HepG2 (cell line): ENCODE data around the gene PIK3R1. TPM values are rescaled to one million over a fixed set of nuclear protein-coding genes. Genes with fewer than 3 reads are reported as not detected.

Source experiments
- ATAC-seq: fragments of 200-7000 bp; cut with Tn5 transposase; 3 replicates; pipeline ENCODE4 v1.9.1; 2020; ENCODE audit warnings: mild to moderate bottlenecking, moderate library complexity
- BruUV-seq: library from RNA; stranded (reverse); fragments of 400-500 nt; replicated peaks from 2 replicates; lab custom pipeline; 2021; lab: Mats Ljungman, UMichigan
- CTCF ChIA-PET: fragments of 300-600 bp; formaldehyde crosslinking; extraction: SDS; loops from one replicate; lab custom pipeline; 2021; ENCODE audit warnings: low total read pairs, inconsistent platforms, low intra/inter-chr PET ratio; lab: Yijun Ruan, JAX
- POLR2A ChIA-PET: fragments of 350-600 bp; sonication (Branson Sonifier 250); formaldehyde crosslinking; loops from one replicate; lab custom pipeline; 2020; ENCODE audit warnings: antibody characterized with exemption, inconsistent platforms; lab: Yijun Ruan, JAX
- DNase-seq: peaks from one replicate; pipeline ENCODE4 v3.0.0-alpha.2; 2015; ENCODE audit warnings: low spot score
- FAIRE-seq: peaks from 3 replicates; lab custom pipeline; 2011; peaks lifted over from hg19 to GRCh38; lab: Jason Lieb, UNC
- H2AFZ ChIP-seq: one replicate; pipeline ENCODE4 v1.6.1; 2011; ENCODE audit warnings: low read length, inconsistent platforms
- H3K27ac ChIP-seq: fragments of 300-600 bp; 3 replicates; pipeline ENCODE4 v1.8.0; 2011; ENCODE audit warnings: mixed run types, mild to moderate bottlenecking, mixed read lengths, low read length, inconsistent platforms; ENCODE audit not compliant: insufficient read depth; ENCODE audit errors: extremely low read length
- H3K27me3 ChIP-seq, 2 experiments: fragments of 200-600 bp in 1 of 2; 2 replicates in 1 of 2; 3 replicates in 1 of 2; pipeline versions ENCODE4 v1.6.0 to v1.8.0; 2011; ENCODE audit warnings: low read length in 2 of 2, mild to moderate bottlenecking in 2 of 2, moderate library complexity in 2 of 2, inconsistent platforms in 1 of 2; ENCODE audit not compliant: insufficient read depth in 2 of 2, control insufficient read depth in 1 of 2
- H3K36me3 ChIP-seq, 2 experiments: fragments of 200-600 bp in 1 of 2; replicated peaks in 1 of 2; 2 replicates in 1 of 2; 3 replicates in 1 of 2; pipeline versions ENCODE4 v1.5.1 to v1.8.0; 2011; ENCODE audit warnings: low read length in 2 of 2, inconsistent platforms in 1 of 2; ENCODE audit not compliant: insufficient read depth in 2 of 2, control insufficient read depth in 1 of 2
- H3K4me1 ChIP-seq: 2 replicates; pipeline ENCODE4 v1.5.1; 2012; ENCODE audit warnings: low read length, inconsistent platforms; ENCODE audit not compliant: insufficient read depth
- H3K4me2 ChIP-seq: 2 replicates; pipeline ENCODE4 v1.6.0; 2011; ENCODE audit warnings: low read depth, low read length, inconsistent platforms
- H3K4me3 ChIP-seq, 3 experiments: fragments of 200-600 bp in 1 of 3; sonication (generic), shearing (Covaris generic) in 1 of 3; replicated peaks in 1 of 3; 2 replicates each; pipeline ENCODE4 v1.5.1; 2011 to 2016; ENCODE audit warnings: low read length in 3 of 3, inconsistent platforms in 2 of 3, low read depth in 2 of 3, mild to moderate bottlenecking in 2 of 3, control low read depth in 1 of 3, mixed read lengths in 1 of 3; ENCODE audit not compliant: insufficient read depth in 1 of 3
- H3K79me2 ChIP-seq: one replicate; pipeline ENCODE4 v1.6.1; 2011; ENCODE audit warnings: low read length, inconsistent platforms; ENCODE audit not compliant: insufficient read depth
- H3K9ac ChIP-seq: 2 replicates; pipeline ENCODE4 v1.6.0; 2011; ENCODE audit warnings: mild to moderate bottlenecking, low read depth, low read length, inconsistent platforms; ENCODE audit not compliant: insufficient read depth
- H3K9me3 ChIP-seq: 2 replicates; pipeline ENCODE4 v1.5.1; 2012; ENCODE audit warnings: mild to moderate bottlenecking, low read length
- H4K20me1 ChIP-seq: 2 replicates; pipeline ENCODE4 v1.6.0; 2011; ENCODE audit warnings: inconsistent platforms, mild to moderate bottlenecking, low read length, moderate library complexity; ENCODE audit not compliant: insufficient read depth
- AHR ChIP-seq: IDR thresholded peaks from 2 replicates; pipeline ENCODE4 v1.6.1; 2018; ENCODE audit warnings: missing genetic modification reagents, missing compliant biosample characterization
- ARID2 ChIP-seq: sonication (generic); formaldehyde crosslinking; IDR thresholded peaks from 2 replicates; pipeline ENCODE4 v1.8.1; 2022; ENCODE audit warnings: mild to moderate bottlenecking, missing genetic modification reagents, borderline replicate concordance
- ASH2L ChIP-seq: fragments of 300-600, 200-600 bp; sonication (generic); IDR thresholded peaks from 2 replicates; pipeline ENCODE4 v1.7.0; 2017; ENCODE audit warnings: low read depth, mild to moderate bottlenecking, moderate library complexity, mixed read lengths, low read length; ENCODE audit not compliant: insufficient read length
- BCL6 ChIP-seq: IDR thresholded peaks from 2 replicates; pipeline ENCODE4 v1.6.1; 2016; ENCODE audit warnings: missing genetic modification reagents, missing compliant biosample characterization
- DPF2 ChIP-seq: sonication (generic); formaldehyde crosslinking; IDR thresholded peaks from 2 replicates; pipeline ENCODE4 v1.4.0; 2020; ENCODE audit warnings: mild to moderate bottlenecking, low read depth, missing genetic modification reagents, borderline replicate concordance
- FOXP1 ChIP-seq, 2 experiments: fragments of 450-650 bp in 1 of 2; IDR thresholded peaks; 2 replicates each; pipeline ENCODE4 v1.6.1; 2017 to 2018; ENCODE audit warnings: antibody characterized with exemption in 1 of 2
- HNRNPUL1 ChIP-seq: fragments of 200-400 bp; formaldehyde crosslinking; IDR thresholded peaks from 2 replicates; pipeline ENCODE4 v1.6.1; 2017; ENCODE audit warnings: low read depth, mild to moderate bottlenecking, low read length, moderate library complexity
- HOMEZ ChIP-seq: IDR thresholded peaks from 2 replicates; pipeline ENCODE4 v1.6.1; 2016; ENCODE audit warnings: low read depth
- HOXA7 ChIP-seq: sonication (generic); formaldehyde crosslinking; IDR thresholded peaks from 2 replicates; pipeline ENCODE4 v1.8.1; 2022; ENCODE audit warnings: mild to moderate bottlenecking, missing genetic modification reagents, moderate library complexity
- NAIF1 ChIP-seq: sonication (generic); formaldehyde crosslinking; IDR thresholded peaks from 2 replicates; pipeline ENCODE4 v1.5.0; 2020; ENCODE audit warnings: mild to moderate bottlenecking, missing genetic modification reagents, borderline replicate concordance
- RAD21 ChIP-seq: fragments of 450-650 bp; formaldehyde crosslinking; IDR thresholded peaks from 2 replicates; pipeline ENCODE4 v1.5.0; 2020; ENCODE audit warnings: mild to moderate bottlenecking
- STAG1 ChIP-seq: sonication (generic); formaldehyde crosslinking; IDR thresholded peaks from 2 replicates; pipeline ENCODE4 v1.4.0; 2020; ENCODE audit warnings: missing genetic modification reagents
- TMF1 ChIP-seq: sonication (generic); formaldehyde crosslinking; IDR thresholded peaks from 2 replicates; pipeline ENCODE4 v1.8.1; 2022; ENCODE audit warnings: low read depth, missing genetic modification reagents
- ZBTB33 ChIP-seq: sonication (generic); formaldehyde crosslinking; IDR thresholded peaks from 2 replicates; pipeline ENCODE4 v1.4.0; 2020; ENCODE audit warnings: missing genetic modification reagents
- ZBTB42 ChIP-seq: sonication (generic); formaldehyde crosslinking; IDR thresholded peaks from 2 replicates; pipeline ENCODE4 v1.5.0; 2020; ENCODE audit warnings: mild to moderate bottlenecking, missing genetic modification reagents
- ZNF670 ChIP-seq: sonication (generic); formaldehyde crosslinking; IDR thresholded peaks from 2 replicates; pipeline ENCODE4 v1.8.0; 2022; ENCODE audit warnings: mild to moderate bottlenecking, missing genetic modification reagents, borderline replicate concordance
- WGBS: methylation state at CpG from one replicate; pipeline ENCODE4 v1.1.6; 2017; ENCODE audit warnings: low lambda C conversion rate; 5-methylcytosine and 5-hydroxymethylcytosine counted together
- in situ Hi-C: cut with HindIII; loops from 2 replicates; pipeline ENCODE4 v1.10.0; 2017; ENCODE audit warnings: low pct_unique_long_range_greater_than_20kb; ENCODE audit not compliant: extremely low pct_ligation_motif_present
- intact Hi-C: fragments of 100-400 bp; cut with micrococcal nuclease; formaldehyde crosslinking; loops from one replicate; pipeline ENCODE4 v1.10.0; 2022; ENCODE audit not compliant: unreplicated experiment
- polyA plus RNA-seq, 8 experiments: library from polyadenylated mRNA; depleted of rRNA in 3 of 8; stranded (reverse) in 7 of 8; unstranded in 1 of 8; fragments of >200 nt; fragmentation: Illumina TruSeq in 4 of 8; extraction: Trizol in 4 of 8; gene quantifications; 2 replicates each; pipeline versions ENCODE4 v1.2.1 to v1.2.3, GENCODE V29; 2011 to 2016; ENCODE audit warnings: low read depth in 4 of 8, missing spikeins in 1 of 8, mixed read lengths in 1 of 8; ENCODE audit not compliant: insufficient read depth in 1 of 8
- total RNA-seq, 5 experiments: library from RNA; depleted of rRNA; stranded (reverse); fragments of >200 nt; fragmentation: Illumina TruSeq; extraction: Trizol; gene quantifications; 2 replicates each; pipeline ENCODE4 v1.2.3, GENCODE V29; 2016; ENCODE audit warnings: low read depth in 1 of 5

The PIK3R1 gene
- total and polyA plus RNA-seq, 2 of the 13 experiments (the other 11 are each of a cell fraction or from before 2014, with no cell fraction given), result 8.4 to 21.3 TPM

DNA sequence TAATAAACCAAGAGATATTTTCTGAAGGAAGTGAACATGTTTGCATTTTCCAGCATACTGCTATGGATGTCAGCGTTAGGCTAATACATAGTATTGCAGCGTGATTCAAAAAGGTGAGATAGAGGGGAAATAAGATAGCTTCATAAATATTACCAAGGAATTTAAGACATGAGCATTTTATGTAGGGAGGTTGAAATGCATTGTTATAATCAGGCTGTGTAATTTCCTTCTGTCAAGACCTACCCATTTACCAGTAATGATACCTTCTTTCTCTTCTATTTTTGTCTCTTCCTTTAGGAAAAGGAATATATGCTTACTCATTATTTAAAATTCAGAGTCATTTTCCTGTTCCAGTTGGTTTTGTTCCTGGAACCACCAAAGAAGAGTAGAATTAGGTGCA, 33.3 kb downstream of the PIK3R1 start:
- TF ChIP-seq BCL6 (CRISPR knock-in tag), result no peak
- no peak for TF ChIP-seq HOMEZ (CRISPR knock-in tag)
- H2AFZ ChIP-seq, result no peak overlapping the region
- peaks cover 0 to 1% of the 10 kb centered on the region in 2 experiments; a peak in 1 of 5 replicates for H3K36me3 ChIP-seq
- H3K27me3 ChIP-seq, result no peaks in the 10 kb centered on the region
- H3K79me2 ChIP-seq, result peaks cover 43% of the 10 kb centered on the region
- H3K4me1 ChIP-seq, result peaks cover 18% of the 10 kb centered on the region
- H3K9me3 ChIP-seq, result no peaks in the 10 kb centered on the region
- no peak overlapping the region for H3K9ac ChIP-seq
- FAIRE-seq, result no peak
- H3K4me2 ChIP-seq, result no peak overlapping the region
- no TSS peak for BruUV-seq
- intact Hi-C loops, result no loop called here
- 96% methylated on average over 2 of the region's 2 CpGs for WGBS
- H4K20me1 ChIP-seq, result no peaks in the 10 kb centered on the region
- H3K4me3 ChIP-seq, result no peak overlapping the region
- in situ Hi-C loops, result no loop called here
- CTCF ChIA-PET, result no interaction called here
- ATAC-seq, result no peak
- POLR2A ChIA-PET, result no interaction called here
- H3K27ac ChIP-seq, result no peak overlapping the region
- DNase-seq, result no peak

- ATAC-seq (no peak), DNase-seq (no peak), FAIRE-seq (no peak)
- no peak overlapping the region for H3K4me3 ChIP-seq
- H3K36me3 ChIP-seq, result peaks cover 0 to 1% of the 10 kb centered on the region in 2 experiments; a peak in 1 of 5 replicates
- H3K9me3 ChIP-seq, result no peaks in the 10 kb centered on the region
- no peak overlapping the region for H2AFZ ChIP-seq
- WGBS, result 100% methylated on average over 2 of the region's 2 CpGs
- intact Hi-C loops, result no loop called here
- no peak overlapping the region for H3K9ac ChIP-seq
- no TSS peak for BruUV-seq
- peaks cover 47% of the 10 kb centered on the region for H3K79me2 ChIP-seq
- H3K27me3 ChIP-seq, result no peaks in the 10 kb centered on the region
- TF ChIP-seq AHR, result no peak
- no peak for TF ChIP-seq HNRNPUL1
- TF ChIP-seq FOXP1 (IDR thresholded peaks at IDR 0.05), result no peak
- TF ChIP-seq FOXP1 (CRISPR knock-in tag; IDR thresholded peaks at IDR 0.05), result no peak
- no peak for TF ChIP-seq STAG1 (CRISPR knock-in tag)
- TF ChIP-seq HOXA7 (CRISPR knock-in tag), result no peak
- TF ChIP-seq DPF2 (CRISPR knock-in tag), result no peak
- TF ChIP-seq ZBTB33 (CRISPR knock-in tag), result no peak
- no peak for TF ChIP-seq TMF1 (CRISPR knock-in tag)
- no peak for TF ChIP-seq ARID2 (CRISPR knock-in tag)
- no peak for TF ChIP-seq ZBTB42
- no peak for TF ChIP-seq NAIF1 (CRISPR knock-in tag)
- TF ChIP-seq ZNF670 (CRISPR knock-in tag), result no peak
- no peak for TF ChIP-seq RAD21
- TF ChIP-seq ASH2L, result no peak
- H4K20me1 ChIP-seq, result no peaks in the 10 kb centered on the region
- CTCF ChIA-PET, result no interaction called here
- H3K27ac ChIP-seq, result no peak overlapping the region
- H3K4me2 ChIP-seq, result no peak overlapping the region
- peaks cover 18% of the 10 kb centered on the region for H3K4me1 ChIP-seq
- in situ Hi-C loops, result no loop called here
- POLR2A ChIA-PET, result no interaction called here
These were observed 34.0 kb downstream of the PIK3R1 start for GRCh38 chr5:68249520-68249919.
